Cardiac fibroblast (primary cell): ENCODE results near the gene BCL2.
A peak's percentile ranks its signal among the peaks of the same experiment; 100 is the strongest.
"Not testable (repeated sequence)": the region's sequence is repeated elsewhere in the genome, so short reads cannot be mapped to it uniquely, and the experiment has no call there.

Experiments
- DNase-seq, 2 donors: peaks; one replicate each; pipeline versions ENCODE4 v3.0.0 to v3.0.0-alpha.2; 2010; ENCODE audit warnings: low read depth in 2 of 2
- H3K4me3 ChIP-seq, 2 donors: replicated peaks in 1 of 2; 1 replicate in 1 of 2; 2 replicates in 1 of 2; pipeline ENCODE4 v1.5.1; 2011; ENCODE audit warnings: low read depth in 2 of 2, low read length in 2 of 2, mild to moderate bottlenecking in 2 of 2, moderate library complexity in 1 of 2
- TF ChIP-seq, protein P1 (sequence below): IDR thresholded peaks from one replicate; pipeline ENCODE4 v1.5.1; 2011; ENCODE audit warnings: low read depth, mild to moderate bottlenecking, low read length, inconsistent platforms

BCL2 gene

DNA sequence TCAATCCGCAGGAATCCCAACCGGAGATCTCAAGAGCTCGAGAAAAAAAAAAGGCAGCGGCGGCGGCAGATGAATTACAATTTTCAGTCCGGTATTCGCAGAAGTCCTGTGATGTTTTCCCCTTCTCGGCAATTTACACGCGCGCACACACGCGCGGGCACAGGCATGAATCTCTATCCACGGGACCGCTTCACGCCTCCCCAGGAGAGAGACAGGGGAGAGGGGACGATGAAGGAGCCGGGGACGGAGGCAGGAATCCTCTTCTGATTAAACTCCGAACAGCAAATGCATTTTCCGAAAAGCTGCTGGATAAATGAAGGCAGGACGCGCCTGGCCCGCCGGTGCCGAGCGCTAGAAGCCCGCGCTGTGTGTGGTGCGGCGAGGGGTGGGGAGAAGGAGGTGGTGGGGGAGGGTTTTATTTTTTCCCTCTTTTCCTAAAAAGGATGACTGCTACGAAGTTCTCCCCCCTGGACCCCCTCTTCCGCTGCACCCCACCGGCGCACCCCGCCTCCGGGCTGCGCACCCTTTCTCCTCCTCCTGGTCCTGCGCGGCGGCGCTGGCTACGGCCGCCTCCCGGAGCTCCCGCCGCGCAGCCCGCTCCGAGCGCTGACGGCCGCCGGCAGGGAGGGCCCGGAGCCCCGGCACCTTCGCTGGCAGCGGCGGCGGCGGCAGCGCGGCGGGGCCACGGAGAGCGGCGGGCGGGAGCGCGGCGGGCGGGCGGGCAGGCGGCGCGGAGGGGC is at the start of gene BCL2:
TSS of gene BCL2 (minus strand) at position 387 of the 740 bp plus-strand sequence.
- peak; percentile 42 to 52 for DNase-seq
- H3K4me3 ChIP-seq, result peak within 1 kb of the TSS; percentile 53 to 64
- TF ChIP-seq, protein P1, sequence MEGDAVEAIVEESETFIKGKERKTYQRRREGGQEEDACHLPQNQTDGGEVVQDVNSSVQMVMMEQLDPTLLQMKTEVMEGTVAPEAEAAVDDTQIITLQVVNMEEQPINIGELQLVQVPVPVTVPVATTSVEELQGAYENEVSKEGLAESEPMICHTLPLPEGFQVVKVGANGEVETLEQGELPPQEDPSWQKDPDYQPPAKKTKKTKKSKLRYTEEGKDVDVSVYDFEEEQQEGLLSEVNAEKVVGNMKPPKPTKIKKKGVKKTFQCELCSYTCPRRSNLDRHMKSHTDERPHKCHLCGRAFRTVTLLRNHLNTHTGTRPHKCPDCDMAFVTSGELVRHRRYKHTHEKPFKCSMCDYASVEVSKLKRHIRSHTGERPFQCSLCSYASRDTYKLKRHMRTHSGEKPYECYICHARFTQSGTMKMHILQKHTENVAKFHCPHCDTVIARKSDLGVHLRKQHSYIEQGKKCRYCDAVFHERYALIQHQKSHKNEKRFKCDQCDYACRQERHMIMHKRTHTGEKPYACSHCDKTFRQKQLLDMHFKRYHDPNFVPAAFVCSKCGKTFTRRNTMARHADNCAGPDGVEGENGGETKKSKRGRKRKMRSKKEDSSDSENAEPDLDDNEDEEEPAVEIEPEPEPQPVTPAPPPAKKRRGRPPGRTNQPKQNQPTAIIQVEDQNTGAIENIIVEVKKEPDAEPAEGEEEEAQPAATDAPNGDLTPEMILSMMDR, result no peak

DNA sequence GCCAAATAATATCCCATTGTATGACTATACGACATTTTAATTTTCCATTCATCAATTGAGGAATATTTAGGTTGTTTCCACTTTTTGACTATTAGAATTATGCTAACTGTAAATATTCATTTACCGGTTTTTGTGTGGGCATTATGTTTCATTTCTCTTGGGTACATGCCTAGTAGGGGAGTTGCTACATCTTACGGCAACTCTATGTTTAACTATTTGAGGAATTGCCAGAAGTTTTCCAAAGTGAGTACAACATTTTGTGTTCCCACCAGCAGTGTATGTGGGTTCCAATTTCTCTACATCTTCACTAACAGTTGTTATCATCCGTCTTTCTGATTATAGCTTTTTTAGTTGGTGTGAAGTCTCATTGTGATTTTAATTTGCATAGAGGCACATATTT is 49.0 kb upstream of the BCL2 start:
- DNase-seq, result peak; percentile 22 to 44
- H3K4me3 ChIP-seq, result no peak overlapping the region
- TF ChIP-seq, protein P1, result no peak

DNA sequence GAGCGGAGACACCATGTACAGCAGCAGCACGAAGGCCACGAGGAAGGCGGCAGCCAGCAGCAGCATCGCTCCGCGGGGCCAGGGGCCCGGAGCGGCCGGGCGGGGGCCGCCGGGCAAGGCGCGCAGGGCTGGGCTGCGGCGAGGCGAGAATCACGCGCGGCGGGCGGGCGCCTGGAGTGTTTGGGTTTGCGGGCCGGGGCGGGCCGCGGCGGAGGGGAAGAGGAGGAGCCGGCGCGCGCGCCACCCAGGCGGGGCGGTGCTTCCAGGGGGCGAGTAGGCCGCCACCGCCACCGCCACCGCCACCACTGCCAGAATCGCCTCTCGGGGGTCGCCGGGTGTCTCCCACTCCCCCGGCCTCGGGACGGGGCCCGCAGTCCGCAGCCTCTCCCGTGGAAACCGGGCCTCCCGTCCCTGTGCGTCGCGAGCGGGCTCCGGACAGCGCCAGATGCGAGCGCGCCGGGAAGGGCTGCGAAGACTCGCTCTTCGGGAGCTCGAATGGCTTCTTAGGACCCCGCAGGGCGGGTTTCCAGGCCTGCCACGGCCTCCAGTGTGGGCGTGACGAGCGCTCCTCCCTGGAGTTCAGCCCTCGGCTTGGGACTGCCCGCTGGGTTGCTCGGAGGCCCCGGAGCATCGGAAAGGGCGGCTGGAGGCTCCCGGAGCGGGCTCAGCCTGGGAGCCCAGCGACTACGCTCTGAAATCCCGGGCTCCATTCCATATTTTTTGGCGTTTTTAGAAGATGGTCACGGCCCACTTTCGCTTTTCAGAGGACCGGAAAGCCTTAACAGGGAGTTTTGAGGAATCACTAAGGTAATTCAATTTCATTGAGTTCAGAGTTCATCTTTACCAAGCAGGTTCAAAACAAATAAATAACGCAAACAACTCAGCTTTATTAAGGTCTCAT is 47.7 kb upstream of the BCL2 start, which contains the start of gene KDSR:
TSS of gene KDSR (minus strand) at position 154 of the 901 bp plus-strand sequence. CDS start at position 66, 88 bp downstream.
- TF ChIP-seq, protein P1, result no peak
- peak; percentile 99 for DNase-seq
- H3K4me3 ChIP-seq, result peak within 1 kb of the TSS; percentile 69 to 86

DNA sequence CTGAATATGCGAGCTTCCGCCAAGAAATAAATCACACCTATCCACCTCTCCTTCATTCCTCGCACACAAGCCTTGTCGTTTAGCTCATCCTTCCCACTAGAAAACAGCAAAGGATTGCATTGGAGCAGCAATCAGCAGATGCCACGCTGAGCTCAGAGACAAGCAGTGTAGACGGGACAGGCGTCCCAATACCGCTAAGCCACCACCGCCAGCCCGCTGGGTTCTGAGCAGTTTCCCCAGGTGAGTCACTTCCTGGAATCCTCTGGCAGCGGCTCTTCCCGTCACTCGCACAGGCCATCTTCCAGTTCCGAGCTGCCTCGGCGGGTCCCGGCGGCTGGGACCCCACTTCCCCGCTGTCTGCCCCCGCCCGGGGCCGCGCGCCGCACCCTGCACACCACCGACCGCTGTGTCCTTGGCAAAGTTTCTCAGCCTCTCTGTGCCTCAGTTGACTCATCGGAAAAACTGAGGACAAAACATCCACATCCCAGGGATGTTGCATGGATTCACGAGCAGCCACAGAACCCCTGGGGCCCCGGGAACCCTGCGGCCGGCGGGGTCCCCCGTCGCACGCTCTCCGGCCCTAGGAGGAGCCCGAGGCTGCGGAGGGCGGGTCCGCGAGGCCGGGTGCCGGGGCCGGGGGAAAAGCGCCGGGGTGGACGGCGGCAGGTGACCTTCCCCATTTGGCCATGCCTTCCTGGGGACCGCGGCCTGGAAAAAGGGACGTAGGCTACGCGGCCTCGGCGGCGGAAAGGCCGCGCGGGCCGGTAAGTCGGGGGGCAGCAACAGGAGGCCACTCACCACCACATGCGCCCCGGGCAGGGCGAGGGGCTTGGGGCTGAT is 46.9 kb upstream of the BCL2 start:
- peak; percentile 42 to 75 for DNase-seq
- H3K4me3 ChIP-seq, result peak overlapping the region; percentile 69 to 86
- TF ChIP-seq, protein P1, result no peak

DNA sequence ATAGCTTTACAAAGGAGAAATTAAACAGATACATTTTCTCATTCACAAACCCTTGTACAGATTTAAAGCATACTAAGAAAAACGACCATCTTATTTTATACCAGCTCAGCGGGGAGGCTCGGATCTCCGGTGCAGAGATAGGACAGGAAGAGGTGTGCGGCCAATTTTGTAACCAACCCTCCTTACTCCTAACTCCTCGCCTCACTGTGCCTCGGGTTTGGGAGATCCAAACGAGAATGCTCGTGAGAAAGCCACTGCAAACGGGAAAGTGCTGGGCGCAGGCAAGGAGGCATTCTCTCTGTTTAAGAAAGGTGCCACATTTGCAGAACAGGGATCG is 46.3 kb upstream of the BCL2 start:
- DNase-seq, result peak in 1 of 2 donors; percentile 17
- TF ChIP-seq, protein P1, result no peak
- H3K4me3 ChIP-seq, result peak overlapping the region; percentile 69 to 86

DNA sequence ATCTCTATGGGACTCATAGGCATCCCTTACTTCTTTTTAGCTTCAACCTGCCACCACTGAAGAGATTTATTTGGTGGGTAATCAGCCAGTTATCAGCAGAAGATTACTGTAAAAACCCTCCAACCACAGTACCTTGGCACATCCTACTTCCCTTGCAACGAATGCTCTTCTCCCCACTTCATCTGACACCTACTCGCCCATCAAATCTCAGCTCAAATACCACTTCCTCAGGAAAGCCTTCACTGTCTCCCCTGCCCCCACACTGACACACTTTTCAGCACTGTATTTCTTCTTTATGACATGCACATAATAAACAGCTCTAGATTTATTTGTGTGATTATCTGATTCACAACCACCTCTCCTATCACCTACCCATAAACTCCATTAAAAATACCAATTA is 44.4 kb upstream of the BCL2 start:
- no peak for DNase-seq
- TF ChIP-seq, protein P1, result no peak
- no peak overlapping the region for H3K4me3 ChIP-seq

DNA sequence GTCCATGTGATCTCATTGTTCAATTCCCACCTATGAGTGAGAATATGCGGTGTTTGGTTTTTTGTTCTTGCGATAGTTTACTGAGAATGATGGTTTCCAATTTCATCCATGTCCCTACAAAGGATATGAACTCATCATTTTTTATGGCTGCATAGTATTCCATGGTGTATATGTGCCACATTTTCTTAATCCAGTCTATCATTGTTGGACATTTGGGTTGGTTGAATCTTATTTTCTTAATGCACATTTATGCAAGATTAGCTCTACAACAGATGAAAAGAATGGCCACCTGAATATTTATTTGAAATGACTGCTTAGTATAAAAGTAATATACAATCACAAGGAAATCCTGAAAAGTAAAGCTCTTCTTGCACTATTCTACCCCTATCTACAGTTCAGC is 43.9 kb upstream of the BCL2 start:
- H3K4me3 ChIP-seq, DNase-seq: not testable (repeated sequence)
